Omental fat pad (tissue), 4 donors: Measurements from ENCODE around the gene UST. TPM values are rescaled to one million over a fixed set of nuclear protein-coding genes. Genes with fewer than 3 reads are reported as not detected.
"Not testable (repeated sequence)": the region's sequence is repeated elsewhere in the genome, so short reads cannot be mapped to it uniquely, and the experiment has no call there.

ENCODE experiments used
- ATAC-seq: fragments of 150-250 bp; one replicate; pipeline ENCODE4 v1.9.1; 2016; ENCODE audit warnings: mild to moderate bottlenecking, moderate library complexity; ENCODE audit not compliant: low FRiP score
- DNase-seq: peaks from one replicate; pipeline ENCODE4 v3.0.0-alpha.2; 2019; ENCODE audit warnings: low spot score
- total RNA-seq, 4 donors: library from RNA; depleted of rRNA; stranded (reverse); fragments of >200 nt; gene quantifications; one replicate each; pipeline ENCODE4 v1.1.0, GENCODE V29; 2016
- TF ChIP-seq, protein P1 (sequence below), 3 donors: fragments of 450-650 bp; IDR thresholded peaks; one replicate each; pipeline ENCODE4 v1.5.1; 2016 to 2017; ENCODE audit warnings: antibody characterized with exemption in 3 of 3, mild to moderate bottlenecking in 3 of 3, moderate library complexity in 2 of 3

UST gene
- total RNA-seq, 4 donors from 2014 or later, result 9.2 to 20.8 (median 15.0) TPM

DNA sequence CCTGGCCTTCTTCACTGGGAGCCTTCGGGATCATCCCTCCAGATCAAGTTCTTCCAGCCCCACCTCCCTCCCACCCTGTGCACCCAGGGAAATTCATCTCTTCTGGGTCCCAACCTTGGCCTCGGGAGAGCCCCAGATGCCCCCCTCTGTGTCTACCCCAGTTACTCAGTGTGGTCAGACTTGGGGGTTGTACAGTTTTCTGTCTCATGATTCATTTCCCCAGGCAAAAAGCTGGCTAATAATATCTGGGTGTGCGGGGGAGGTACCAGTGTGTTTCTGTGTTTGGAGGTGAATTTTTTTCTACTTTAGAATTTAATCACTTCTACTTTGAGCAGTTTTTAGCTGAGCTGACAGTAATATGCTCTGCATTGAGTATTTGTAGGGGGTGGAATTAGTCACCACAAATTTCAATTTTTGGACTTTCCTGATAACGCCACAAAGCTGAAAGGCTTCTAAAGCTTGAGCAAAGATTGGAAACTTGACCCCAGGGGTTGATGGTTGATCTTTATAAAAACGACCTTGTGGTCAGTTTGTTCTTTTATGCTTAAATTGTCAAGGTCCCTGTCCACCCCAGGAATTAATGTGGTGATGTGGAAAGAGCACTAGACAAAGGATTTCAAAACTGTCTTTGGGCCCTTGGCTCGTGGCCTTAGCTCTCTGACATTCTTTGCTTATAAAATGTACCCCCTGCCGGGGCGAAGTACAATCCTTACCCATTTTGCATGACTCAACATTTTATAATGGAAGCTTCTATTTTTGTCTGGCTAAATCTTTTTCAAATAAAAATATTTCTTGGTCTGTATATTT, 286.0 kb downstream of the UST start:
- no peak for DNase-seq
- TF ChIP-seq, protein P1, sequence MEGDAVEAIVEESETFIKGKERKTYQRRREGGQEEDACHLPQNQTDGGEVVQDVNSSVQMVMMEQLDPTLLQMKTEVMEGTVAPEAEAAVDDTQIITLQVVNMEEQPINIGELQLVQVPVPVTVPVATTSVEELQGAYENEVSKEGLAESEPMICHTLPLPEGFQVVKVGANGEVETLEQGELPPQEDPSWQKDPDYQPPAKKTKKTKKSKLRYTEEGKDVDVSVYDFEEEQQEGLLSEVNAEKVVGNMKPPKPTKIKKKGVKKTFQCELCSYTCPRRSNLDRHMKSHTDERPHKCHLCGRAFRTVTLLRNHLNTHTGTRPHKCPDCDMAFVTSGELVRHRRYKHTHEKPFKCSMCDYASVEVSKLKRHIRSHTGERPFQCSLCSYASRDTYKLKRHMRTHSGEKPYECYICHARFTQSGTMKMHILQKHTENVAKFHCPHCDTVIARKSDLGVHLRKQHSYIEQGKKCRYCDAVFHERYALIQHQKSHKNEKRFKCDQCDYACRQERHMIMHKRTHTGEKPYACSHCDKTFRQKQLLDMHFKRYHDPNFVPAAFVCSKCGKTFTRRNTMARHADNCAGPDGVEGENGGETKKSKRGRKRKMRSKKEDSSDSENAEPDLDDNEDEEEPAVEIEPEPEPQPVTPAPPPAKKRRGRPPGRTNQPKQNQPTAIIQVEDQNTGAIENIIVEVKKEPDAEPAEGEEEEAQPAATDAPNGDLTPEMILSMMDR (IDR thresholded peaks at IDR 0.05), result no peak
- peak; percentile 85 for ATAC-seq

DNA sequence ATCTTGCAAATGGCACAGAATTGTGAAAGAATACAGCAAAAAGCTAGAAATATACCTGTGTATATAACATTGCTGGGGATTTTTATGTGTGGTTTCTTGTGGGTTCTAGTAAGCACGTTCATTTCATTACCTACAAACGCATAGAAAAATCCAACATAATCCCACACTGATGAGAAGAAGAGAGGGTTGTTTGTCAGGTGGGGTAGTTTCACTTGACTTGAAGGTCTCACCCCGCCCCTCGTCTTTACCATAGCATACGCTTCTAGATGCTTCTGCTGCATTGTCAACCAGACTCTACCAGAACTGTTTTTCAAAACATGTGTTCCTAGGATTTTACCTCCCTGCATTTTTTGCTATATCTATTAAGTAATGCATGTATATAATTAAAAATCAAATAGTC, 286.6 kb downstream of the UST start:
- ATAC-seq (no peak), DNase-seq (no peak)
- TF ChIP-seq, protein P1 (IDR thresholded peaks at IDR 0.05), result no peak

DNA sequence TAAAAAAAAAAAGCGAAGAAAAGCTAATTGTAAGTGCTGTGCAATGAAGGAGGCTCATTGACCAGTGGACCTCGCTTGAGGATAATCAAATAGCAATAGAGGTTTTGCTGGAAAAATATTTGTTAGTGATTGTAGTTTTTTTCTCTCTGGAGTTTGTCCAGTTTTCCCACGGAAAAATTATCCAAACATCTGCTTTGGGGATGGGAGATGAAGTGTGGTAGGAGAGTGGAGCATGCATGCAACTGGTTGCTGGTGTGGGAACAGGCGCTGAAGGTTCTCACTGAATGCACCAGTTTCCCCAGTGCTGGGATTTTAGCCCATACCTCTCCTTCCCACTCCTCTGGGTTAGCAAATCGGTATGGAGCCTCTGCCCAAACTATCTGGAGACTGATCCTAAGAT, 288.9 kb downstream of the UST start:
- TF ChIP-seq, protein P1 (IDR thresholded peaks at IDR 0.05), result no peak
- no peak for ATAC-seq

DNA sequence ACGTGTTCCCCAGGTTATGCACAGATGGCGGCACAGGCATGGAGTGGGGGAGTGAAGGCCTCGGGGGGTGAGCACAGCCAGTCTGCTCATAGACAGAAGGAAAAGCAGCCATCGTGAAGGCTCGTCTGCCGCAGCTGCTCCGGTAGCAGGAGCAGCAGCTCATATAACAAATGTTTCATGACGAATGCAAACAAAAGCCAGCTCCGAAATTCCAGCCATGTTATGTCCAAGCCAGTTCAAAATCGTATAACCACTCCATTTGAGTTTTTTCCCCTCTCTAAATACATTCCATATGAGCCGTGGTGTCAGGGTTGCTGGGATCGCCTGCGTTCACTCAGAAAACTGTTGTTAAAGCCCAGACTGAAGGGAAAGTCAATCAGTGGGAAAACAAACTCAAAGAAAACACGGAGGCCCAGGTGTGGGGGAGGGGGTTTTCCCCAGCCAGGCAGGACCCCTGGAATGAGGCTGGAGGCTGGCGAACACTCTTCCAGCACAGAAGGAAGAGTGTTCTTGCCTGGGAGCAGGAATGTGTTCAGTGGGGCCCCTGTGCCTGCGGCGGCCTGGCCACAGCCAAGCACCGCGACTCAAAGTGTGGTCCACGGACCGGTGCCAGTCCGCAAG, 290.3 kb downstream of the UST start:
- TF ChIP-seq, protein P1 (IDR thresholded peaks at IDR 0.05), result no peak
- ATAC-seq (no peak), DNase-seq (no peak)

More for the DNA sequence above, 288.9 kb downstream of the UST start:
- no peak for DNase-seq

DNA sequence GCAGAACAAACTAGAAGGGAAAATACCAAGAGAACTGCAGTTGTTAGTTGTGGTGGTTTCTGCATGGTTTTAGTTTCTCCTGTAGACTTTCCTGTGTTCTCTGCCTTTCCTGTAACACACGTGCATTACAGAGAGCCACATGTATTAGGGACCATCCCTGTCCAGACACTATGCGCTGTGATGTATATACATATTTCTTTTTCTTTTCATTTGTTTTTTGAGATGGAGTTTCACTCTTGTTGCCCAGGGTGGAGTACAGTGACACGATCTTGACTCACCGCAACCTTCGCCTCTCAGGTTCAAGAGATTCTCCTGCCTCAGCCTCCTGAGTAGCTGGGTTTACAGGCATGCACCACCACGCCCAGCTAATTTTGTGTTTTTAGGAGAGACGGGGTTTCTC, 292.2 kb downstream of the UST start:
- DNase-seq, ATAC-seq: not testable (repeated sequence)

DNA sequence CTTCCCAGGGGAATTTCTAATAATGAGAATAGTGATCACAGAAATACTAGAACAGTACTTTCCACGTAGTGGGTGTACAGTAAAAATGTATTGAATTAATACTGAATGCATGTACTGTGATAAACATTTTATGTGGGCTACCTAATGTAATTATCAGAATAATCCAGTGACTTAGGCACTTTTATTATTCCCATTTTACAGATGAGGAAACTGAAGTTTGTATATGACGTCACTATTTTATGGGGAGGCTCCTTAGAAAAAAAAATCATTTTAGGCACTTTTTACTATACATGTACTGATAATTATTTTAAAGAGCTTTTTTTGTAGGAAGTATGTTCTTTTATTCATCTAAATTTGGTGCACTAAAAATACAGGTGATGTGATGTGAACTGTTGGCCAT, 295.1 kb downstream of the UST start:
- ATAC-seq (no peak), DNase-seq (no peak)
- TF ChIP-seq, protein P1 (IDR thresholded peaks at IDR 0.05), result no peak

DNA sequence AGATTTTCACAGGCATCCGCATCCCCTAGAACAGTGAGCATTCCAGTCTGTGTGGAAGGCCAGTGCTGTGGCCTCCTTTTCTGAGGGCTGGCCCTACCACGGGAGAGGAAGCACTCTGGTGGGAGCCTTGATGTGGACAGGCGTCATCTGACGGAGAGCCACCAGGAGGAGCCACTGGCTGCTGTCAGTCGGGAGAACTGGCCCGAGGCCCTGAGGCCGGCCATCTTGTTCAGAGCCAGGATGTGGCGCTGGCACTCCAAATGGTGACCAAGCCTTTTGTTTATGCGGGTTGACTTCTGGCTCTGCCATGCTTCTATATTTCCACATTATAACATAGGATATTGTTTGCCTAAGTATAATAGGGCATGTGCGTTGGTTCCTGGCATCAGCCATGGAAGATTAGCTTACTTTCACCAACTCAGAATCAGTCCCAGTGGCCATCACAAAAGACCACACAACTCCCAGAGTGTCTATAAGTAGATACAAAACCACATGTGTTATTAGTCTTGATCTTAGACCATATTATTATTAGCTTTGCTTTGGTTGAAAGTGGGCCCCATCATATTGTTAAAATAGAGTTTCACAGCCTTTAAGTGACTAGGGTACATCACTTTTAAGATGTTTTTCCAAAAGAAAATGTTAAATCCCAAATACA, 296.8 kb downstream of the UST start:
- TF ChIP-seq, protein P1 (IDR thresholded peaks at IDR 0.05), result no peak
- DNase-seq, result no peak
- ATAC-seq, result no peak
